ENCODE results near the gene YIF1A.

The YIF1A gene

GRCh38 chr11:66335531-66336233 lies 46.7 kb upstream of the YIF1A start:
- H3K27ac ChIP-seq (ENCODE audit: low read length): no peak overlapping the region
- H3K79me2 ChIP-seq (ENCODE audit: low read length): no peaks in the 10 kb centered on the region
- H3K27me3 ChIP-seq (ENCODE audit: low read depth, low read length): no peaks in the 10 kb centered on the region
- no peaks in the 10 kb centered on the region for H4K20me1 ChIP-seq (ENCODE audit: insufficient read depth, low read length)
- no peaks in the 10 kb centered on the region for H3K4me1 ChIP-seq (ENCODE audit: low read length)
- TF ChIP-seq, protein P1, sequence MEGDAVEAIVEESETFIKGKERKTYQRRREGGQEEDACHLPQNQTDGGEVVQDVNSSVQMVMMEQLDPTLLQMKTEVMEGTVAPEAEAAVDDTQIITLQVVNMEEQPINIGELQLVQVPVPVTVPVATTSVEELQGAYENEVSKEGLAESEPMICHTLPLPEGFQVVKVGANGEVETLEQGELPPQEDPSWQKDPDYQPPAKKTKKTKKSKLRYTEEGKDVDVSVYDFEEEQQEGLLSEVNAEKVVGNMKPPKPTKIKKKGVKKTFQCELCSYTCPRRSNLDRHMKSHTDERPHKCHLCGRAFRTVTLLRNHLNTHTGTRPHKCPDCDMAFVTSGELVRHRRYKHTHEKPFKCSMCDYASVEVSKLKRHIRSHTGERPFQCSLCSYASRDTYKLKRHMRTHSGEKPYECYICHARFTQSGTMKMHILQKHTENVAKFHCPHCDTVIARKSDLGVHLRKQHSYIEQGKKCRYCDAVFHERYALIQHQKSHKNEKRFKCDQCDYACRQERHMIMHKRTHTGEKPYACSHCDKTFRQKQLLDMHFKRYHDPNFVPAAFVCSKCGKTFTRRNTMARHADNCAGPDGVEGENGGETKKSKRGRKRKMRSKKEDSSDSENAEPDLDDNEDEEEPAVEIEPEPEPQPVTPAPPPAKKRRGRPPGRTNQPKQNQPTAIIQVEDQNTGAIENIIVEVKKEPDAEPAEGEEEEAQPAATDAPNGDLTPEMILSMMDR (IDR thresholded peaks at IDR 0.05; ENCODE audit: low read depth, low read length): no peak
- no peak for TF ChIP-seq EZH2phosphoT487 (IDR thresholded peaks at IDR 0.05; ENCODE audit: low read depth)
- H3K9ac ChIP-seq (ENCODE audit: low read length): no peak overlapping the region
- H3K36me3 ChIP-seq (replicated peaks; ENCODE audit: low read depth, low read length): peaks cover 21% of the 10 kb centered on the region
- H3K4me2 ChIP-seq (ENCODE audit: low read length): no peak overlapping the region
- H3K4me3 ChIP-seq (ENCODE audit: low read length): no peak overlapping the region
- H2AFZ ChIP-seq (ENCODE audit: low read depth, low read length): no peak overlapping the region
- no peaks in the 10 kb centered on the region for H3K9me3 ChIP-seq (ENCODE audit: insufficient read depth, low read length)

DNA sequence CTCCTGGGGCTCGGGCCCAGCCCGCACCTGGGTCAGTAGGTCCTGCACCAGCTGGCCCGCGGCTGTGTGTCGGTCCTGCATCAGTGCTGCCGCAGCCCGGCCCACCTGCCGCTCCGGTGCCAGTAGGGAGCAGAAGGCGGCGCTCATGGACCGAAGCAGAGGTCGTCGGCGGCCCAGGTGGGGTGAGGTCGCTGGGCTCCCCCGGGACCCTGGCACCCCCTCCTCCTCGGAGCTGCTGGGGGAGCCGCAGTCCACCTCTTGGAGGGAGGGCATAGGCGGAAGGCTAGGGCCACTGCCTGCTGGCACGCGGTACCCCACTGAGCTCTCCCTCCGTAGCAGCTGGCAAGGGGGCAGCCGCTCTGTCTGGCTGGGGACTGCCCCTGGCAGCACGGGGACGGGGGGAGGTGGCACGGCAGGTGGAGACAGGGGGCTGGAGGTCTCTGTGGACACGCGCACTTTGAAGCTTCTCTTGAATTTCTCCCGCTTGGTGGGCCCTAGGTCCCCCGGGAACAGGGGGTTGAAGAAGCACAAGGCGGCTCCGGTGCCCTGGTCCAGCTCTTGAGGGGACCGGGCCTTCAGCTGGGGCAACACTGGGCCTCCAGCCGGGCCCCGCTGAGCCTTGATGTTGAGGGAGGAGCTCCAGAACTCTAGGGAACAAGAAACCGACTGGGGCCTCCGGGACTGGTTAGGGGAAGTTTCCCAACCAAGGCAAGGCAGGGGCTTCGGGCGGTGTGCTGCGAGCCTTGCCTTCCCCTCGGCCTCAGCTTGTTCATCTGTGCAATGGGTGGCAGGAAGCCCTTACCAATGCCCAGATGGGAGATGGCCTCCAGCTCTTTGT lies 45.9 kb upstream of the YIF1A start:
- Histone ChIP-seq H3K4me3 (ENCODE audit: low read length) (no peak overlapping the region), H3K4me1 (ENCODE audit: low read length) (no peaks in the 10 kb centered on the region), H3K36me3 (replicated peaks; ENCODE audit: low read depth, low read length) (peaks cover 12% of the 10 kb centered on the region), H2AFZ (ENCODE audit: low read depth, low read length) (no peak overlapping the region), H3K4me2 (ENCODE audit: low read length) (no peak overlapping the region), H3K9ac (ENCODE audit: low read length) (no peak overlapping the region), H3K9me3 (ENCODE audit: insufficient read depth, low read length) (no peaks in the 10 kb centered on the region), H3K27ac (ENCODE audit: low read length) (no peak overlapping the region), H4K20me1 (ENCODE audit: insufficient read depth, low read length) (no peaks in the 10 kb centered on the region), H3K79me2 (ENCODE audit: low read length) (no peaks in the 10 kb centered on the region), H3K27me3 (ENCODE audit: low read depth, low read length) (no peaks in the 10 kb centered on the region)
- TF ChIP-seq EZH2phosphoT487 (IDR thresholded peaks at IDR 0.05; ENCODE audit: low read depth): no peak
- TF ChIP-seq, protein P1 (IDR thresholded peaks at IDR 0.05; ENCODE audit: low read depth, low read length): no peak

DNA sequence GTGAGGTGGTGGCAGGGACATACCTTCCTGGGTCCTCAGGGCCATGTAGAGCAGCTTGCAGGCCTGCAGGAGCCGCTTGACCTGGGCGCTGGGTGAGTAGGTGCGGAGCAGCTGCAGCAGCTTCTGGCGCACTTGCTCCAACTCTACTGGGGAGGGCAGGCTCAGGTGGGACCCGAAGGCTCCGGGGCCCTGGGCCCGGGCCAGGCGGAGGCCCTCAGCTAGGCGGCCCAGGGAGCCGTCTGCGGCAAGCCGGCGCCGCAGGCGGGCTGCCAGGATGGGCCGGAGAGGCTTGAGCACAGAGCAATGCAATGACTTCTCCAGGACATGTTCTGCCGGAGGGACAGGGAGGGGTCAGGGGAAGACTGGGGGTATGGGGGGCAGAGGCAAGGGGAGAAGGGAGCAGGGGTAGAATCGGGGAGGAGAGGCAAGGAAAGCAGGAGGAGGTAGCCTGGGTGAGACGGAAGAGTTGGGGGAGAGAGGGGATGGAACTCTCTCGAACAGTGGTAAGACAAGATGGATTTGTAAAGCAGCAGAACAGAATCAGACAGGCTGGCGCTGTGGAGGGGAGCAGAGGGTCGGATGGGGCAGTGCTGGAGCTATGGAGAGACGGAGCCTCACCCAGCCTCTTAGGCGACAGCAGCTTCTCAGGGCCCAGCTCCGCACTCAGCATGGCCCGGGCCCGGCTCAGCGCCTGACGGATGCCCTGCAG lies 45.1 kb upstream of the YIF1A start:
- H2AFZ ChIP-seq (ENCODE audit: low read depth, low read length): no peak overlapping the region
- peaks cover 8% of the 10 kb centered on the region for H3K36me3 ChIP-seq (replicated peaks; ENCODE audit: low read depth, low read length)
- H3K4me1 ChIP-seq (ENCODE audit: low read length): no peaks in the 10 kb centered on the region
- H4K20me1 ChIP-seq (ENCODE audit: insufficient read depth, low read length): no peaks in the 10 kb centered on the region
- H3K9ac ChIP-seq (ENCODE audit: low read length): no peak overlapping the region
- H3K27ac ChIP-seq (ENCODE audit: low read length): no peak overlapping the region
- no peak overlapping the region for H3K4me2 ChIP-seq (ENCODE audit: low read length)
- H3K79me2 ChIP-seq (ENCODE audit: low read length): no peaks in the 10 kb centered on the region
- no peaks in the 10 kb centered on the region for H3K9me3 ChIP-seq (ENCODE audit: insufficient read depth, low read length)
- no peaks in the 10 kb centered on the region for H3K27me3 ChIP-seq (ENCODE audit: low read depth, low read length)
- H3K4me3 ChIP-seq (ENCODE audit: low read length): no peak overlapping the region
- TF ChIP-seq, protein P1 (IDR thresholded peaks at IDR 0.05; ENCODE audit: low read depth, low read length): no peak
- TF ChIP-seq EZH2phosphoT487 (IDR thresholded peaks at IDR 0.05; ENCODE audit: low read depth): no peak

Data from OCI-LY3 (cell line).